Natural killer cell treated with Interleukin-12 subunit alpha and Interleukin-12 subunit beta and Interleukin-15 and Interleukin-18, amount 100 ng/mL, for 72 hours (primary cell): Measurements from ENCODE around the gene CTDP1. TPM values are rescaled to one million over a fixed set of nuclear protein-coding genes. Genes with fewer than 3 reads are reported as not detected.
A peak's percentile ranks its signal among the peaks of the same experiment; 100 is the strongest.

Experiments
- ATAC-seq, 2 donors: fragments of 150-1000 bp; cut with Tn5 transposase in 1 of 2; sonication (Bioruptor Pico), chemical (Tn5 transposase) in 1 of 2; 2 replicates each; pipeline ENCODE4 v1.10.0; 2021
- DNase-seq: peaks from one replicate; pipeline ENCODE4 v3.0.0; 2022; ENCODE audit warnings: low spot score
- H3K27ac Mint-ChIP-seq, 2 donors: 1 replicate in 1 of 2; 2 replicates in 1 of 2; pipeline ENCODE4 v1.8.0; 2022; ENCODE audit warnings: mixed read lengths in 2 of 2, mild to moderate bottlenecking in 1 of 2, moderate library complexity in 1 of 2
- H3K27me3 Mint-ChIP-seq, 2 donors: 1 replicate in 1 of 2; 2 replicates in 1 of 2; pipeline ENCODE4 v1.8.0; 2022; ENCODE audit warnings: mixed read lengths in 2 of 2
- H3K36me3 Mint-ChIP-seq: one replicate; pipeline ENCODE4 v1.8.0; 2022; ENCODE audit warnings: mixed read lengths
- H3K4me1 Mint-ChIP-seq, 2 donors: 1 replicate in 1 of 2; 2 replicates in 1 of 2; pipeline ENCODE4 v1.8.0; 2022; ENCODE audit warnings: low read depth in 2 of 2, mixed read lengths in 2 of 2, mild to moderate bottlenecking in 1 of 2
- H3K4me3 Mint-ChIP-seq: one replicate; pipeline ENCODE4 v1.8.0; 2022; ENCODE audit warnings: mixed read lengths
- H3K9me3 Mint-ChIP-seq: 2 replicates; pipeline ENCODE4 v1.8.0; 2022; ENCODE audit warnings: mixed read lengths
- total RNA-seq, 2 donors: library from RNA; stranded (reverse); gene quantifications; one replicate each; pipeline ENCODE4 v1.2.3, GENCODE V29; 2022

Gene CTDP1
- total RNA-seq, 2 donors from 2014 or later, result 36.6 to 45.3 TPM

- Mint-ChIP-seq H3K4me1 (peaks cover 13 to 15% of the 10 kb centered on the region in 2 donors), H3K27me3 (peaks cover 52 to 59% of the 10 kb centered on the region in 2 donors), H3K27ac (no peak overlapping the region), H3K4me3 (no peak overlapping the region), H3K9me3 (no peaks in the 10 kb centered on the region), H3K36me3 (peaks cover 7% of the 10 kb centered on the region)
- no peak for DNase-seq
- no peak for ATAC-seq
Observed at GRCh38 chr18:79792988-79793355, 113.4 kb downstream of the CTDP1 start.

- H3K36me3 Mint-ChIP-seq, result peaks cover 7% of the 10 kb centered on the region
- H3K4me3 Mint-ChIP-seq, result no peak overlapping the region
- no peak for ATAC-seq
- no peaks in the 10 kb centered on the region for H3K9me3 Mint-ChIP-seq
- no peak for DNase-seq
- peaks cover 54 to 67% of the 10 kb centered on the region in 2 donors for H3K27me3 Mint-ChIP-seq
- H3K27ac Mint-ChIP-seq, result no peak overlapping the region
- peaks cover 15 to 17% of the 10 kb centered on the region in 2 donors for H3K4me1 Mint-ChIP-seq
Observed at GRCh38 chr18:79794846-79795245, 115.2 kb downstream of the CTDP1 start.

- Mint-ChIP-seq H3K27ac (no peak overlapping the region), H3K27me3 (peaks cover 54 to 65% of the 10 kb centered on the region in 2 donors), H3K4me1 (peaks cover 15% of the 10 kb centered on the region in 2 donors), H3K36me3 (peaks cover 7% of the 10 kb centered on the region), H3K4me3 (no peak overlapping the region), H3K9me3 (no peaks in the 10 kb centered on the region)
- no peak for DNase-seq
- ATAC-seq, result no peak
Observed at GRCh38 chr18:79795446-79795845, 115.8 kb downstream of the CTDP1 start.

- peaks cover 48 to 60% of the 10 kb centered on the region in 2 donors for H3K27me3 Mint-ChIP-seq
- H3K27ac Mint-ChIP-seq, result no peak overlapping the region
- no peak overlapping the region for H3K4me3 Mint-ChIP-seq
- H3K36me3 Mint-ChIP-seq, result peaks cover 7% of the 10 kb centered on the region
- ATAC-seq, result no peak
- no peak for DNase-seq
- peaks cover 15% of the 10 kb centered on the region in 2 donors for H3K4me1 Mint-ChIP-seq
- H3K9me3 Mint-ChIP-seq, result no peaks in the 10 kb centered on the region
Observed at GRCh38 chr18:79796016-79796415, 116.4 kb downstream of the CTDP1 start.

GRCh38 chr18:79796531-79797405, 117.2 kb downstream of the CTDP1 start:
- ATAC-seq, result no peak
- Mint-ChIP-seq H3K27ac (no peak overlapping the region), H3K36me3 (peaks cover 7% of the 10 kb centered on the region), H3K4me3 (peak overlapping the region; percentile 66), H3K4me1 (peaks cover 10% of the 10 kb centered on the region in 2 donors), H3K27me3 (peaks cover 41 to 52% of the 10 kb centered on the region in 2 donors), H3K9me3 (no peaks in the 10 kb centered on the region)
- no peak for DNase-seq

GRCh38 chr18:79797518-79798345, 118.1 kb downstream of the CTDP1 start, which contains the start of gene KCNG2:
KCNG2 (plus strand) TSS chr18:79797938; CDS start chr18:79863668, 65,730 bp downstream.
- Mint-ChIP-seq H3K9me3 (no peaks in the 10 kb centered on the region), H3K27ac (no peak within 1 kb of the TSS), H3K4me1 (peaks cover 7 to 10% of the 10 kb centered on the region in 2 donors), H3K36me3 (peaks cover 7% of the 10 kb centered on the region), H3K27me3 (peaks cover 33 to 45% of the 10 kb centered on the region in 2 donors), H3K4me3 (peak within 1 kb of the TSS; percentile 66)
- DNase-seq (no peak), ATAC-seq (peak in 1 of 2 donors; percentile 4)

- Mint-ChIP-seq H3K36me3 (peaks cover 7% of the 10 kb centered on the region), H3K27me3 (peaks cover 33 to 45% of the 10 kb centered on the region in 2 donors), H3K27ac (no peak overlapping the region), H3K9me3 (no peaks in the 10 kb centered on the region), H3K4me3 (peak overlapping the region; percentile 20), H3K4me1 (peaks cover 7 to 10% of the 10 kb centered on the region in 2 donors)
- DNase-seq (no peak), ATAC-seq (no peak)
Observed at GRCh38 chr18:79798346-79798998, 118.9 kb downstream of the CTDP1 start.

- Mint-ChIP-seq H3K36me3 (peaks cover 7% of the 10 kb centered on the region), H3K4me3 (peak overlapping the region; percentile 20), H3K27me3 (peaks cover 31 to 43% of the 10 kb centered on the region in 2 donors), H3K4me1 (peaks cover 7 to 10% of the 10 kb centered on the region in 2 donors), H3K9me3 (no peaks in the 10 kb centered on the region), H3K27ac (no peak overlapping the region)
- DNase-seq (no peak), ATAC-seq (no peak)
Observed at GRCh38 chr18:79798999-79799370, 119.4 kb downstream of the CTDP1 start.

GRCh38 chr18:79799619-79800370, 120.2 kb downstream of the CTDP1 start:
- no peaks in the 10 kb centered on the region for H3K9me3 Mint-ChIP-seq
- DNase-seq (no peak), ATAC-seq (no peak)
- H3K27ac Mint-ChIP-seq, result no peak overlapping the region
- peaks cover 7% of the 10 kb centered on the region for H3K36me3 Mint-ChIP-seq
- H3K27me3 Mint-ChIP-seq, result peaks cover 24 to 35% of the 10 kb centered on the region in 2 donors
- H3K4me3 Mint-ChIP-seq, result no peak overlapping the region
- H3K4me1 Mint-ChIP-seq, result peaks cover 7 to 10% of the 10 kb centered on the region in 2 donors

GRCh38 chr18:79800371-79801180, 121.0 kb downstream of the CTDP1 start:
- DNase-seq (no peak), ATAC-seq (no peak)
- Mint-ChIP-seq H3K4me1 (peaks cover 7 to 10% of the 10 kb centered on the region in 2 donors), H3K27me3 (peaks cover 19 to 29% of the 10 kb centered on the region in 2 donors), H3K9me3 (no peaks in the 10 kb centered on the region), H3K4me3 (no peak overlapping the region), H3K36me3 (peaks cover 7% of the 10 kb centered on the region), H3K27ac (no peak overlapping the region)

- Mint-ChIP-seq H3K36me3 (peaks cover 7% of the 10 kb centered on the region), H3K4me3 (no peak overlapping the region), H3K4me1 (peaks cover 7 to 10% of the 10 kb centered on the region in 2 donors), H3K9me3 (no peaks in the 10 kb centered on the region), H3K27me3 (peaks cover 19 to 27% of the 10 kb centered on the region in 2 donors), H3K27ac (no peak overlapping the region)
- ATAC-seq (no peak), DNase-seq (no peak)
Observed at GRCh38 chr18:79801217-79801616, 121.6 kb downstream of the CTDP1 start.

- H3K4me3 Mint-ChIP-seq, result no peak overlapping the region
- ATAC-seq, result no peak
- H3K36me3 Mint-ChIP-seq, result peaks cover 7% of the 10 kb centered on the region
- DNase-seq, result no peak
- no peaks in the 10 kb centered on the region for H3K9me3 Mint-ChIP-seq
- peaks cover 7 to 10% of the 10 kb centered on the region in 2 donors for H3K4me1 Mint-ChIP-seq
- H3K27ac Mint-ChIP-seq, result no peak overlapping the region
- H3K27me3 Mint-ChIP-seq, result peaks cover 16 to 23% of the 10 kb centered on the region in 2 donors
Observed at GRCh38 chr18:79801641-79802040, 122.0 kb downstream of the CTDP1 start.
